GM18858 (cell line): ENCODE measurements around the gene AKT1.

Experiments
- ATAC-seq: cut with Tn5 transposase; IDR thresholded peaks from one replicate; pipeline ENCODE4 v1.9.1; 2021; ENCODE audit not compliant: unreplicated experiment

The AKT1 gene

GRCh38 chr14:104786726-104787675, 8.5 kb downstream of the AKT1 start:
- ATAC-seq: no peak

GRCh38 chr14:104786091-104786586, 9.4 kb downstream of the AKT1 start:
- no peak for ATAC-seq

GRCh38 chr14:104785708-104786080, 9.9 kb downstream of the AKT1 start:
- ATAC-seq: no peak

- ATAC-seq: no peak
These were observed 10.5 kb downstream of the AKT1 start for GRCh38 chr14:104784846-104785707.

- ATAC-seq: no peak
These were observed 11.4 kb downstream of the AKT1 start for GRCh38 chr14:104784218-104784568.

- ATAC-seq: no peak
These were observed 11.9 kb downstream of the AKT1 start for GRCh38 chr14:104783484-104784217.

- ATAC-seq: no peak
These were observed 12.8 kb downstream of the AKT1 start for GRCh38 chr14:104782808-104783139.

- ATAC-seq: no peak
These were observed 13.3 kb downstream of the AKT1 start for GRCh38 chr14:104782086-104782807.

- ATAC-seq: no peak
These were observed 14.1 kb downstream of the AKT1 start for GRCh38 chr14:104781271-104782077.

- no peak for ATAC-seq
These were observed 15.0 kb downstream of the AKT1 start for GRCh38 chr14:104780513-104781030.

- no peak for ATAC-seq
These were observed 15.6 kb downstream of the AKT1 start for GRCh38 chr14:104779776-104780512.

GRCh38 chr14:104778694-104779331, 16.7 kb downstream of the AKT1 start:
- no peak for ATAC-seq

- no peak for ATAC-seq
These were observed 17.7 kb downstream of the AKT1 start for GRCh38 chr14:104777808-104778249.

GRCh38 chr14:104776961-104777807, 18.4 kb downstream of the AKT1 start:
- no peak for ATAC-seq

- no peak for ATAC-seq
These were observed 19.1 kb downstream of the AKT1 start for GRCh38 chr14:104776481-104776880.

- no peak for ATAC-seq
These were observed 20.5 kb downstream of the AKT1 start for GRCh38 chr14:104775073-104775489.

GRCh38 chr14:104774453-104775072, 21.0 kb downstream of the AKT1 start:
- no peak for ATAC-seq
